Calu3 (cell line): ENCODE data around the gene NCBP1. TPM values are rescaled to one million over a fixed set of nuclear protein-coding genes. Genes with fewer than 3 reads are reported as not detected.

Experiments
- BruUV-seq: library from RNA; stranded (reverse); fragments of 400-500 nt; replicated peaks from 2 replicates; lab custom pipeline; 2021; lab: Mats Ljungman, UMichigan
- CTCF ChIA-PET: fragments of 300-600 bp; sonication (Branson Sonifier 250); formaldehyde crosslinking; loops from one replicate; lab custom pipeline; 2022; ENCODE audit warnings: antibody characterized with exemption; lab: Charles Lee
- DNase-seq: peaks from one replicate; pipeline ENCODE4 v3.0.0; 2022
- H3K27ac Mint-ChIP-seq: one replicate; pipeline ENCODE4 v1.8.0; 2022; ENCODE audit warnings: mixed read lengths; ENCODE audit not compliant: unreplicated experiment
- H3K27me3 Mint-ChIP-seq: one replicate; pipeline ENCODE4 v1.8.0; 2022; ENCODE audit warnings: mixed read lengths; ENCODE audit not compliant: unreplicated experiment
- H3K36me3 Mint-ChIP-seq: one replicate; pipeline ENCODE4 v1.8.0; 2022; ENCODE audit warnings: mild to moderate bottlenecking, moderate library complexity, mixed read lengths; ENCODE audit not compliant: insufficient read depth, unreplicated experiment
- H3K4me1 Mint-ChIP-seq: one replicate; pipeline ENCODE4 v1.8.0; 2022; ENCODE audit warnings: mild to moderate bottlenecking, low read depth, mixed read lengths; ENCODE audit not compliant: unreplicated experiment
- H3K4me3 Mint-ChIP-seq: one replicate; pipeline ENCODE4 v1.8.0; 2022; ENCODE audit warnings: mild to moderate bottlenecking, low read depth, moderate library complexity, mixed read lengths; ENCODE audit not compliant: unreplicated experiment
- H3K9me3 Mint-ChIP-seq: one replicate; pipeline ENCODE4 v1.8.0; 2022; ENCODE audit warnings: low read depth, mixed read lengths; ENCODE audit not compliant: unreplicated experiment
- CTCF ChIP-seq: fragments of 200-600 bp; IDR thresholded peaks from one replicate; pipeline ENCODE4 v1.8.0; 2022; ENCODE audit warnings: antibody characterized with exemption; ENCODE audit not compliant: unreplicated experiment
- intact Hi-C: fragments of 100-400 bp; cut with micrococcal nuclease; formaldehyde crosslinking; loops from one replicate; pipeline ENCODE4 v1.10.0; 2022; ENCODE audit not compliant: unreplicated experiment
- total RNA-seq: library from RNA; stranded (reverse); gene quantifications from 2 replicates; pipeline ENCODE4 v1.2.3, GENCODE V29; 2022

NCBP1 gene
- total RNA-seq, 1 experiment from 2014 or later = 32.2 TPM

GRCh38 chr9:97593960-97594359, 39.7 kb upstream of the NCBP1 start:
- intact Hi-C loops = loop anchor here (10.0 kb wide), 1 partner anchor 179 kb away; the partner anchor contains the start of gene TDRD7
- peaks cover 12% of the 10 kb centered on the region for H3K27me3 Mint-ChIP-seq
- H3K9me3 Mint-ChIP-seq = no peaks in the 10 kb centered on the region
- no peak overlapping the region for H3K27ac Mint-ChIP-seq
- peaks cover 4% of the 10 kb centered on the region for H3K36me3 Mint-ChIP-seq
- H3K4me1 Mint-ChIP-seq = no peaks in the 10 kb centered on the region
- no peak overlapping the region for H3K4me3 Mint-ChIP-seq
- CTCF ChIA-PET = no interaction called here
- TF ChIP-seq CTCF = no peak
- no peak for DNase-seq
- BruUV-seq = no TSS peak

- BruUV-seq = no TSS peak
- H3K4me1 Mint-ChIP-seq = no peaks in the 10 kb centered on the region
- H3K4me3 Mint-ChIP-seq = no peak overlapping the region
- no peak overlapping the region for H3K27ac Mint-ChIP-seq
- H3K27me3 Mint-ChIP-seq = peaks cover 12% of the 10 kb centered on the region
- peaks cover 4% of the 10 kb centered on the region for H3K36me3 Mint-ChIP-seq
- CTCF ChIA-PET = no interaction called here
- intact Hi-C loops = loop anchor here (10.0 kb wide), 1 partner anchor 180 kb away; the partner anchor contains the start of gene TDRD7
- H3K9me3 Mint-ChIP-seq = no peaks in the 10 kb centered on the region
- TF ChIP-seq CTCF = no peak
- DNase-seq = no peak
Observed at GRCh38 chr9:97594381-97594921, 39.2 kb upstream of the NCBP1 start.

- Mint-ChIP-seq H3K27ac (no peak overlapping the region), H3K9me3 (no peaks in the 10 kb centered on the region), H3K4me1 (no peaks in the 10 kb centered on the region), H3K36me3 (peaks cover 4% of the 10 kb centered on the region), H3K4me3 (no peak overlapping the region), H3K27me3 (peaks cover 12% of the 10 kb centered on the region)
- BruUV-seq = no TSS peak
- DNase-seq = no peak
- no peak for TF ChIP-seq CTCF
- intact Hi-C loops = loop anchor here (5.0 to 10.0 kb wide), 3 partner anchors 95 to 182 kb away; partner anchors contain the start of genes TDRD7 and TMOD1
- CTCF ChIA-PET = interaction anchor here (0.5 to 0.6 kb wide), 2 partner anchors 19 to 720 kb away, joined by 3 to 7 read pairs; no protein-coding TSS in a partner anchor
Observed at GRCh38 chr9:97596906-97597305, 36.7 kb upstream of the NCBP1 start.

- Mint-ChIP-seq H3K4me3 (no peak overlapping the region), H3K27ac (no peak overlapping the region), H3K9me3 (no peaks in the 10 kb centered on the region), H3K4me1 (no peaks in the 10 kb centered on the region), H3K36me3 (peaks cover 4% of the 10 kb centered on the region), H3K27me3 (peaks cover 5% of the 10 kb centered on the region)
- TF ChIP-seq CTCF = peak; percentile 66
- intact Hi-C loops = loop anchor here (5.0 to 10.0 kb wide), 3 partner anchors 96 to 184 kb away; partner anchors contain the start of genes TDRD7 and TMOD1
- peak; percentile 72 for DNase-seq
- no TSS peak for BruUV-seq
- CTCF ChIA-PET = interaction anchor here (0.7 to 2.0 kb wide), 11 partner anchors 12 to 331 kb away, joined by 3 to 20 read pairs (median 3); partner anchors contain the start of genes NCBP1, TDRD7 and TSTD2
Observed at GRCh38 chr9:97598461-97599288, 34.9 kb upstream of the NCBP1 start.
